Activated T-helper 1 cell treated with anti-CD3 and anti-CD28 coated beads, Interleukin-2, amount 50 U/mL, for 16 hours (primary cell): ENCODE data around the gene STX2.
"Not testable (repeated sequence)": the region's sequence is repeated elsewhere in the genome, so short reads cannot be mapped to it uniquely, and the experiment has no call there.

Experiments used
- DNase-seq, 2 donors: peaks; one replicate each; pipeline ENCODE4 v3.0.0-alpha.2; 2020; ENCODE audit warnings: low read depth in 1 of 2, low spot score in 1 of 2

STX2 gene

GRCh38 chr12:130870442-130871285, 31.6 kb upstream of the STX2 start:
- peak; percentile 40 to 49 for DNase-seq

- DNase-seq, result no peak
These were observed 29.4 kb upstream of the STX2 start for GRCh38 chr12:130868412-130868811.

- no peak for DNase-seq
These were observed 24.2 kb upstream of the STX2 start for GRCh38 chr12:130863298-130863697.

- not testable (repeated sequence) for DNase-seq
These were observed 23.7 kb upstream of the STX2 start for GRCh38 chr12:130862771-130863170.

- no peak for DNase-seq
These were observed 23.1 kb upstream of the STX2 start for GRCh38 chr12:130862161-130862560.

GRCh38 chr12:130860311-130860710, 21.3 kb upstream of the STX2 start:
- DNase-seq, result no peak

GRCh38 chr12:130859161-130859560, 20.1 kb upstream of the STX2 start:
- DNase-seq, result no peak

- no peak for DNase-seq
These were observed 19.0 kb upstream of the STX2 start for GRCh38 chr12:130858084-130858483.

- no peak for DNase-seq
These were observed 17.0 kb upstream of the STX2 start for GRCh38 chr12:130856088-130856487.

GRCh38 chr12:130850418-130851021, 11.5 kb upstream of the STX2 start:
- DNase-seq, result no peak

GRCh38 chr12:130849561-130850417, 10.7 kb upstream of the STX2 start:
- DNase-seq, result no peak

- DNase-seq, result not testable (repeated sequence)
These were observed 9.8 kb upstream of the STX2 start for GRCh38 chr12:130848785-130849305.

- DNase-seq, result not testable (repeated sequence)
These were observed 9.1 kb upstream of the STX2 start for GRCh38 chr12:130848105-130848504.

GRCh38 chr12:130847112-130847511, 8.1 kb upstream of the STX2 start:
- DNase-seq, result no peak

GRCh38 chr12:130846369-130846768, 7.3 kb upstream of the STX2 start:
- DNase-seq, result no peak

GRCh38 chr12:130839770-130840404, 837 bp upstream of the STX2 start:
- no peak for DNase-seq

- no peak for DNase-seq
These were observed 633 bp downstream of the STX2 start for GRCh38 chr12:130838284-130838950.

GRCh38 chr12:130835436-130835835, 3.6 kb downstream of the STX2 start:
- DNase-seq, result no peak

- no peak for DNase-seq
These were observed 4.0 kb downstream of the STX2 start for GRCh38 chr12:130835011-130835410.

- no peak for DNase-seq
These were observed 6.4 kb downstream of the STX2 start for GRCh38 chr12:130832561-130833209.
